H9 (cell line): Measurements from ENCODE around the gene HSPB1. TPM values are rescaled to one million over a fixed set of nuclear protein-coding genes. Genes with fewer than 3 reads are reported as not detected.

Experiments
- DNase-seq: peaks from one replicate; pipeline ENCODE4 v3.0.0-alpha.2; 2017
- H2AFZ ChIP-seq: one replicate; pipeline ENCODE4 v1.6.1; 2013; ENCODE audit warnings: mild to moderate bottlenecking, low read length, control low read depth, moderate library complexity
- H2AK5ac ChIP-seq: 2 replicates; pipeline ENCODE4 v1.6.1; 2013; ENCODE audit warnings: low read length, control low read depth, mixed read lengths; ENCODE audit not compliant: insufficient read length
- H2BK120ac ChIP-seq: one replicate; pipeline ENCODE4 v1.6.1; 2013; ENCODE audit warnings: low read depth, mild to moderate bottlenecking, low read length, control low read depth, inconsistent platforms; ENCODE audit not compliant: poor library complexity, severe bottlenecking
- H2BK12ac ChIP-seq: 2 replicates; pipeline ENCODE4 v1.6.1; 2013; ENCODE audit warnings: low read length, control low read depth, mixed read lengths, low read depth; ENCODE audit not compliant: insufficient read length
- H2BK15ac ChIP-seq: 2 replicates; pipeline ENCODE4 v1.6.1; 2013; ENCODE audit warnings: low read depth, low read length, control low read depth
- H2BK20ac ChIP-seq: one replicate; pipeline ENCODE4 v1.6.1; 2013; ENCODE audit warnings: low read depth, mild to moderate bottlenecking, low read length, control low read depth, inconsistent platforms; ENCODE audit not compliant: poor library complexity, severe bottlenecking
- H2BK5ac ChIP-seq: 2 replicates; pipeline ENCODE4 v1.6.1; 2013; ENCODE audit warnings: low read length, control low read depth, mixed read lengths; ENCODE audit not compliant: insufficient read length
- H3K14ac ChIP-seq: 2 replicates; pipeline ENCODE4 v1.6.1; 2013; ENCODE audit warnings: low read length, control low read depth; ENCODE audit not compliant: insufficient read depth
- H3K18ac ChIP-seq: 2 replicates; pipeline ENCODE4 v1.6.1; 2013; ENCODE audit warnings: low read depth, mild to moderate bottlenecking, mixed read lengths, low read length, control low read depth; ENCODE audit not compliant: insufficient read length
- H3K23ac ChIP-seq: 2 replicates; pipeline ENCODE4 v1.6.1; 2013; ENCODE audit warnings: low read length, control low read depth, mixed read lengths, low read depth; ENCODE audit not compliant: insufficient read length
- H3K23me2 ChIP-seq: 2 replicates; pipeline ENCODE4 v1.6.1; 2013; ENCODE audit warnings: low read depth, mild to moderate bottlenecking, mixed read lengths, low read length, control low read depth; ENCODE audit not compliant: insufficient read length, poor library complexity, severe bottlenecking
- H3K27ac ChIP-seq: 2 replicates; pipeline ENCODE4 v1.5.1; 2013; ENCODE audit warnings: low read length, control low read depth, mixed read lengths, low read depth; ENCODE audit not compliant: insufficient read length
- H3K27me3 ChIP-seq: 2 replicates; pipeline ENCODE4 v1.6.1; 2013; ENCODE audit warnings: low read length, control low read depth, inconsistent platforms; ENCODE audit not compliant: insufficient read depth
- H3K4ac ChIP-seq: 2 replicates; pipeline ENCODE4 v1.6.1; 2013; ENCODE audit warnings: low read depth, mild to moderate bottlenecking, control low read depth, inconsistent platforms, low read length, moderate library complexity
- H3K4me1 ChIP-seq: 2 replicates; pipeline ENCODE4 v1.6.1; 2013; ENCODE audit warnings: low read length, control low read depth, inconsistent platforms; ENCODE audit not compliant: insufficient read depth
- H3K4me2 ChIP-seq: 2 replicates; pipeline ENCODE4 v1.6.1; 2013; ENCODE audit warnings: low read length, control low read depth, mixed read lengths; ENCODE audit not compliant: insufficient read length, insufficient read depth
- H3K56ac ChIP-seq: 2 replicates; pipeline ENCODE4 v1.6.1; 2013; ENCODE audit warnings: low read depth, mild to moderate bottlenecking, mixed read lengths, low read length, control low read depth; ENCODE audit not compliant: insufficient read length
- H3K79me1 ChIP-seq: 2 replicates; pipeline ENCODE4 v1.6.1; 2013; ENCODE audit warnings: low read depth, mild to moderate bottlenecking, moderate library complexity, low read length, control low read depth, inconsistent platforms; ENCODE audit not compliant: insufficient read depth, poor library complexity, severe bottlenecking
- H3K79me2 ChIP-seq: 2 replicates; pipeline ENCODE4 v1.6.1; 2013; ENCODE audit warnings: low read length, control low read depth, inconsistent platforms; ENCODE audit not compliant: insufficient read depth
- H3K9ac ChIP-seq: 2 replicates; pipeline ENCODE4 v1.6.1; 2013; ENCODE audit warnings: low read length, control low read depth, mixed read lengths; ENCODE audit not compliant: insufficient read length; ENCODE audit errors: extremely low read depth
- H3K9me3 ChIP-seq: one replicate; pipeline ENCODE4 v1.6.1; 2013; ENCODE audit warnings: low read depth, low read length, inconsistent platforms; ENCODE audit not compliant: control insufficient read depth
- H3T11ph ChIP-seq: one replicate; pipeline ENCODE4 v1.6.1; 2013; ENCODE audit warnings: mild to moderate bottlenecking, low read length, control low read depth, inconsistent platforms
- H4K20me1 ChIP-seq: one replicate; pipeline ENCODE4 v1.6.1; 2013; ENCODE audit not compliant: control insufficient read depth, insufficient read length, insufficient read depth
- H4K5ac ChIP-seq: 2 replicates; pipeline ENCODE4 v1.6.1; 2013; ENCODE audit warnings: low read depth, mild to moderate bottlenecking, mixed read lengths, low read length, control low read depth; ENCODE audit not compliant: insufficient read length
- H4K8ac ChIP-seq: replicated peaks from 2 replicates; pipeline ENCODE4 v1.6.1; 2013; ENCODE audit warnings: low read length, control low read depth, mixed read lengths, low read depth; ENCODE audit not compliant: insufficient read length
- H4K91ac ChIP-seq: 2 replicates; pipeline ENCODE4 v1.6.1; 2013; ENCODE audit warnings: low read depth, mild to moderate bottlenecking, moderate library complexity, mixed read lengths, low read length, control low read depth; ENCODE audit not compliant: insufficient read length
- H3K27ac Mint-ChIP-seq, 3 experiments: 2 replicates in 2 of 3; 3 replicates in 1 of 3; pipeline ENCODE4 v1.8.0; 2020 to 2021; ENCODE audit warnings: mixed read lengths in 3 of 3, mild to moderate bottlenecking in 1 of 3, moderate library complexity in 1 of 3
- H3K27me3 Mint-ChIP-seq: 2 replicates; pipeline ENCODE4 v1.8.0; 2021; ENCODE audit warnings: low read depth, mild to moderate bottlenecking, moderate library complexity, mixed read lengths
- H3K36me3 Mint-ChIP-seq, 3 experiments: 2 replicates in 2 of 3; 3 replicates in 1 of 3; pipeline ENCODE4 v1.8.0; 2020 to 2021; ENCODE audit warnings: low read depth in 3 of 3, mixed read lengths in 3 of 3; ENCODE audit not compliant: insufficient read depth in 1 of 3
- H3K4me1 Mint-ChIP-seq, 2 experiments: 2 replicates each; pipeline ENCODE4 v1.8.0; 2020; ENCODE audit warnings: mixed read lengths in 2 of 2
- H3K4me3 Mint-ChIP-seq, 2 experiments: 2 replicates in 1 of 2; 3 replicates in 1 of 2; pipeline ENCODE4 v1.8.0; 2020 to 2021; ENCODE audit warnings: mild to moderate bottlenecking in 2 of 2, mixed read lengths in 2 of 2, moderate library complexity in 1 of 2
- H3K9me3 Mint-ChIP-seq, 2 experiments: 2 replicates in 1 of 2; 3 replicates in 1 of 2; pipeline ENCODE4 v1.8.0; 2020; ENCODE audit warnings: mild to moderate bottlenecking in 2 of 2, mixed read lengths in 2 of 2, moderate library complexity in 1 of 2
- WGBS: extraction: QIAGEN DNeasy Blood & Tissue Kit; methylation state at CpG from one replicate; pipeline ENCODE4 v1.1.7; 2013; ENCODE audit warnings: missing lambda C conversion rate, low lambda C conversion rate, mixed read lengths; ENCODE audit not compliant: insufficient read length; ENCODE audit errors: extremely low coverage; 5-methylcytosine and 5-hydroxymethylcytosine counted together
- total RNA-seq: library from RNA; stranded (reverse); gene quantifications from 2 replicates; pipeline ENCODE4 v1.2.1, GENCODE V29; 2021
- TF ChIP-seq, protein P1 (sequence below): fragments of 200-600 bp; sonication (generic); conservative IDR thresholded peaks from 3 replicates; pipeline ENCODE4 v1.8.0; 2021; ENCODE audit warnings: antibody characterized with exemption, mild to moderate bottlenecking

HSPB1 gene
- total RNA-seq, 1 experiment from 2014 or later = 186 TPM

DNA sequence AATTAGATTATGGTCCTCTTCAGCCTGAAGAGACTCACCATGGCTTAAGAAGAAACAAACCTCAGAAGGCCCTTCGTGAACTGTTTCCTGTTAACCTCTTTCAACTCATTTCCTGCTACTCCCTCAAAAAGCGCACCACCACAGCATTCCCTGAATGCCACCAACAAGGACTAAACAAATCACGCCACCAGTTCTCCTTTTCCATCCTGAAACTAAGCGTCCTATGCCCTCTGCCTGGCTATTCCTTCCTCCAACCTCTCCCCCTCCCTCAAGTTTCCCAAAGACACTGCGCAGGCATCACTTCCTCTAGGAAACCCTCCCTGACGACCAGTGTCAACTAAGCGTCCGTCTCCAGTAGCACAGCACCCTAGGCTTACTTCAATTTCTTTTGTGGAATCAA is 44.3 kb downstream of the HSPB1 start:
- Histone ChIP-seq H2BK5ac (no peak overlapping the region), H3K23me2 (no peaks in the 10 kb centered on the region), H2AK5ac (no peak overlapping the region), H4K20me1 (no peaks in the 10 kb centered on the region), H4K91ac (no peak overlapping the region), H3K79me2 (peaks cover 76% of the 10 kb centered on the region), H3K9ac (no peak overlapping the region), H3K23ac (no peak overlapping the region), H2BK12ac (no peak overlapping the region), H2BK20ac (no peak overlapping the region), H2BK15ac (no peak overlapping the region), H3K4me2 (no peak overlapping the region), H3K56ac (no peak overlapping the region), H4K5ac (no peak overlapping the region), H3K79me1 (peaks cover 9% of the 10 kb centered on the region), H4K8ac (no peak overlapping the region), H3K4ac (no peak overlapping the region), H3K9me3 (no peaks in the 10 kb centered on the region), H2AFZ (no peak overlapping the region), H3K18ac (no peak overlapping the region), H3K14ac (no peak overlapping the region), H3T11ph (no peak overlapping the region), H3K27me3 (no peaks in the 10 kb centered on the region), H2BK120ac (no peak overlapping the region), H3K27ac (no peak overlapping the region), H3K4me1 (no peaks in the 10 kb centered on the region)
- H3K27me3 Mint-ChIP-seq = no peaks in the 10 kb centered on the region
- peaks cover 44 to 45% of the 10 kb centered on the region in 2 experiments for H3K4me1 Mint-ChIP-seq
- peak overlapping the region in 1 of 2 experiments; percentile 9; a peak in 2 of 5 replicates for H3K4me3 Mint-ChIP-seq
- no peak for DNase-seq
- TF ChIP-seq, protein P1, sequence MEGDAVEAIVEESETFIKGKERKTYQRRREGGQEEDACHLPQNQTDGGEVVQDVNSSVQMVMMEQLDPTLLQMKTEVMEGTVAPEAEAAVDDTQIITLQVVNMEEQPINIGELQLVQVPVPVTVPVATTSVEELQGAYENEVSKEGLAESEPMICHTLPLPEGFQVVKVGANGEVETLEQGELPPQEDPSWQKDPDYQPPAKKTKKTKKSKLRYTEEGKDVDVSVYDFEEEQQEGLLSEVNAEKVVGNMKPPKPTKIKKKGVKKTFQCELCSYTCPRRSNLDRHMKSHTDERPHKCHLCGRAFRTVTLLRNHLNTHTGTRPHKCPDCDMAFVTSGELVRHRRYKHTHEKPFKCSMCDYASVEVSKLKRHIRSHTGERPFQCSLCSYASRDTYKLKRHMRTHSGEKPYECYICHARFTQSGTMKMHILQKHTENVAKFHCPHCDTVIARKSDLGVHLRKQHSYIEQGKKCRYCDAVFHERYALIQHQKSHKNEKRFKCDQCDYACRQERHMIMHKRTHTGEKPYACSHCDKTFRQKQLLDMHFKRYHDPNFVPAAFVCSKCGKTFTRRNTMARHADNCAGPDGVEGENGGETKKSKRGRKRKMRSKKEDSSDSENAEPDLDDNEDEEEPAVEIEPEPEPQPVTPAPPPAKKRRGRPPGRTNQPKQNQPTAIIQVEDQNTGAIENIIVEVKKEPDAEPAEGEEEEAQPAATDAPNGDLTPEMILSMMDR = no peak
- no peaks in the 10 kb centered on the region; a peak in 2 of 5 replicates for H3K9me3 Mint-ChIP-seq
- H3K27ac Mint-ChIP-seq = peak overlapping the region in 2 of 3 experiments; percentile 35 to 81; a peak in 5 of 7 replicates
- H3K36me3 Mint-ChIP-seq = peaks cover 69 to 92% (median 87%) of the 10 kb centered on the region in 3 experiments
- WGBS = no CpG with 5 or more reads among the region's 8 CpGs
